GM12892 (cell line): ENCODE results near the gene SBDS.

ENCODE experiments used
- DNase-seq: peaks from one replicate; pipeline ENCODE4 v3.0.0; 2011; ENCODE audit not compliant: insufficient read length
- FAIRE-seq: peaks from 2 replicates; lab custom pipeline; 2011; peaks lifted over from hg19 to GRCh38; lab: Jason Lieb, UNC
- POLR2A ChIP-seq: IDR thresholded peaks from 2 replicates; pipeline ENCODE4 v1.6.1; 2011; ENCODE audit warnings: low read depth, low read length, control low read depth
- POLR2AphosphoS5 ChIP-seq: IDR thresholded peaks from 2 replicates; pipeline ENCODE4 v1.6.1; 2011; ENCODE audit warnings: low read depth, low read length, control low read depth
- TAF1 ChIP-seq: IDR thresholded peaks from 2 replicates; pipeline ENCODE4 v1.6.1; 2011; ENCODE audit warnings: low read depth, mild to moderate bottlenecking, control low read depth, low read length, borderline replicate concordance

Gene SBDS

DNA sequence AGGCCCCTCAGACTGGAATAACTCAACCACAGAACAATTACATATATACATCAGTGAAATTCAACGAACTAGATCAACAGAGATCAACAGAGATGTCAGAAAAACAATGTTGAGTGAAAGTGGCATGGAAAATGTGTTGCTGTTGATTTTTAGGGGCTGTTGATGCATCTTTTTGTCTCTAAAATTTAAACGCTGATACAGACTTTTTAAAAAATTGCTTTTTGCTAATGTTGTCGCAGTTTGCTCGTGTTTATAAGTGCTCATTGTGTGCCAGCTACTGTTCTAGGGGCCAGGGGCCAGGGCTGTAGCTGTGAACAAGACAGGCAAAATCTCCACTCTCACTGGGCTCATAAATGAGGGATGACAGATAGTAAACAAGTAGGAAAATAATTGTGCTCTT, 56.1 kb downstream of the SBDS start:
- DNase-seq, result no peak
- TF ChIP-seq TAF1 (no peak), POLR2AphosphoS5 (no peak), POLR2A (no peak)
- no peak for FAIRE-seq

DNA sequence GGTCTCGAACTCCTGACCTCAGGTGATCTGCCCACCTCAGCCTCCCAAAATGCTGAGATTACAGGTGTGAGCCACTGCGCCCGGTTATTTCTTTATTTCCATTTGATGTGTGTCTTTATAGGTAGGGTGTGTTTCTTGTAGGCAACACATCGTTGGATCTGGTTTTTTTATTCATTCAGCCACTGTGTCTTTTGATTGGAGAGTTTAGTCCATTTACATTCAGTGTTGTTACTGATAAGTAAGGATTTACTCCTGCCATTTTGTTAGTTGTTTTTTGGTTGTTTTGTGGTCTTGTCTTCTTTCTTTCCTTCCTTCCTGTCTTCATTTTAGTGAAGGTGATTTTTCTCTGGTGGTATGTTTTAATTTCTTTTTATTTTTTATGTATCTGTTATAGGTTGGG, 57.4 kb downstream of the SBDS start:
- DNase-seq (no peak), FAIRE-seq (no peak)
- TF ChIP-seq TAF1 (no peak), POLR2A (no peak), POLR2AphosphoS5 (no peak)
